DOHH2 (cell line): ENCODE results near the gene AGO3.
"Not testable (repeated sequence)": the region's sequence is repeated elsewhere in the genome, so short reads cannot be mapped to it uniquely, and the experiment has no call there.

Experiments
- H3F3A ChIP-seq: fragments of 200-600 bp; sonication (generic), shearing (Covaris generic); 2 replicates; pipeline ENCODE4 v1.6.0; 2016; ENCODE audit warnings: antibody characterized with exemption, mild to moderate bottlenecking; ENCODE audit not compliant: control insufficient read depth, insufficient read depth
- H3K27ac ChIP-seq: fragments of 200-600 bp; sonication (generic); 2 replicates; pipeline ENCODE4 v1.5.1; 2014; ENCODE audit warnings: low read depth, mild to moderate bottlenecking, low read length, moderate library complexity
- H3K27me3 ChIP-seq: fragments of 200-600 bp; sonication (generic); 2 replicates; pipeline ENCODE4 v1.6.1; 2014; ENCODE audit warnings: mild to moderate bottlenecking, low read length, mixed read lengths; ENCODE audit not compliant: control insufficient read depth
- H3K36me3 ChIP-seq: fragments of 200-600 bp; sonication (generic); 2 replicates; pipeline ENCODE4 v1.6.1; 2014; ENCODE audit warnings: mild to moderate bottlenecking, low read length, moderate library complexity, mixed read lengths; ENCODE audit not compliant: control insufficient read depth
- H3K4me1 ChIP-seq: fragments of 200-600 bp; sonication (generic); 2 replicates; pipeline ENCODE4 v1.6.1; 2014; ENCODE audit warnings: mild to moderate bottlenecking, low read length, mixed read lengths; ENCODE audit not compliant: control insufficient read depth
- H3K4me2 ChIP-seq: fragments of 200-600 bp; sonication (generic); 2 replicates; pipeline ENCODE4 v1.6.0; 2014; ENCODE audit warnings: mild to moderate bottlenecking, low read length, moderate library complexity
- H3K4me3 ChIP-seq: fragments of 200-600 bp; sonication (generic); 2 replicates; pipeline ENCODE4 v1.5.1; 2014; ENCODE audit warnings: mild to moderate bottlenecking, low read length, mixed read lengths
- H3K79me2 ChIP-seq: fragments of 200-600 bp; sonication (generic); 2 replicates; pipeline ENCODE4 v1.6.1; 2014; ENCODE audit warnings: mild to moderate bottlenecking, low read length, mixed read lengths; ENCODE audit not compliant: control insufficient read depth
- H3K9me2 ChIP-seq: fragments of 200-600 bp; sonication (generic); replicated peaks from 2 replicates; pipeline ENCODE4 v1.6.1; 2014; ENCODE audit warnings: mild to moderate bottlenecking, low read length, mixed read lengths; ENCODE audit not compliant: control insufficient read depth
- H3K9me3 ChIP-seq: fragments of 200-600 bp; sonication (generic); 2 replicates; pipeline ENCODE4 v1.6.1; 2014; ENCODE audit warnings: antibody characterized with exemption, low read length, mixed read lengths; ENCODE audit not compliant: control insufficient read depth, insufficient read depth
- H4K20me1 ChIP-seq: fragments of 200-600 bp; sonication (generic); 2 replicates; pipeline ENCODE4 v1.6.0; 2014; ENCODE audit warnings: low read depth, mild to moderate bottlenecking, antibody characterized with exemption, low read length, moderate library complexity; ENCODE audit not compliant: control insufficient read depth, insufficient read depth
- CTCF ChIP-seq: fragments of 200-600 bp; sonication (generic); IDR thresholded peaks from one replicate; pipeline ENCODE4 v1.5.1; 2014; ENCODE audit warnings: antibody characterized with exemption, mild to moderate bottlenecking, low read depth, low read length; ENCODE audit not compliant: poor library complexity, severe bottlenecking
- EZH2phosphoT487 ChIP-seq: fragments of 200-600 bp; sonication (generic); IDR thresholded peaks from 2 replicates; pipeline ENCODE4 v1.6.1; 2017; ENCODE audit warnings: borderline replicate concordance, mild to moderate bottlenecking, antibody characterized with exemption, low read length, moderate library complexity, mixed read lengths

The AGO3 gene

DNA sequence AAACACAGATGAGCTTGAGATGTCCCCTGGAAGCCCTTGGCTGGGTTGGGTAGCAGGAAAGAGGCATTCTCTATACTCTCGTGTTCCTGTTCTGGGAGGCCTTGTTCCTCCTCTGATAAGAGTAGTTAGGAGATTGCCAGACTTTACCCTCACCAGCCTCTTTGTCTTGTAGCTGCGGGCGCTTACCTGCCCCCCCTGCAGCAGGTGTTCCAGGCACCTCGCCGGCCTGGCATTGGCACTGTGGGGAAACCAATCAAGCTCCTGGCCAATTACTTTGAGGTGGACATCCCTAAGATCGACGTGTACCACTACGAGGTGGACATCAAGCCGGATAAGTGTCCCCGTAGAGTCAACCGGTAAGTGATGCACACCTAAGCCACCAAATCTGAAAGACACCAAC lies 42.6 kb upstream of the AGO3 start:
- Histone ChIP-seq H3K4me3 (no peak overlapping the region), H3K27me3 (no peaks in the 10 kb centered on the region), H3K36me3 (peaks cover 32% of the 10 kb centered on the region), H3K27ac (no peak overlapping the region), H3K79me2 (peaks cover 52% of the 10 kb centered on the region), H3K4me2 (no peak overlapping the region), H3K9me3 (no peaks in the 10 kb centered on the region), H3K4me1 (peaks cover 59% of the 10 kb centered on the region), H3F3A (peaks cover 13% of the 10 kb centered on the region), H3K9me2 (no peaks in the 10 kb centered on the region), H4K20me1 (peaks cover 8% of the 10 kb centered on the region; the same call in 1 of the 2 replicates)
- no peak for TF ChIP-seq CTCF
- no peak for TF ChIP-seq EZH2phosphoT487

DNA sequence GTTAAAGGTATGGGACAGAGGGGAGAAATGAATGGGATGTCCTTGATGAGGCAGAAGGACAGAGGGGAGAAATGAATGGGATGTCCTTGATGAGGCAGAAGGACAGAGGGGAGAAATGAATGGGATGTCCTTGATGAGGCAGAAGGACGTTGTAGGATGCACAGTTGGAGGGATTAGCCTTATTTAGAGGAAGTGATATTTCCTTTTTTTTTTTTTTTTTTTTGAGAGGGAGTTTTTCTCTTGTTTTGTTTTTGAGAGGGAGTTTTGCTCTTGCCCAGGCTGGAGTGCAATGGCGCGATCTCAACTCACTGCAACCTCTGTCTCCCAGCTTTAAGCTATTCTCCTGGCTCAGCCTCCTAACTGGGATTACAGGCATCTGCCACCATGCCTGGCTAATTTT lies 41.9 kb upstream of the AGO3 start:
- H3K9me2 ChIP-seq, H3K27me3 ChIP-seq, H4K20me1 ChIP-seq, H3K27ac ChIP-seq, H3K4me2 ChIP-seq, H3K4me3 ChIP-seq, H3K9me3 ChIP-seq: not testable (repeated sequence)
- Histone ChIP-seq H3K79me2 (peaks cover 45% of the 10 kb centered on the region), H3K36me3 (peaks cover 37% of the 10 kb centered on the region), H3F3A (peaks cover 13% of the 10 kb centered on the region), H3K4me1 (peaks cover 65% of the 10 kb centered on the region)

GRCh38 chr1:35893051-35893879 lies 37.6 kb upstream of the AGO3 start:
- no peaks in the 10 kb centered on the region for H3K9me2 ChIP-seq
- no peak for TF ChIP-seq CTCF
- TF ChIP-seq EZH2phosphoT487: no peak
- peak overlapping the region; percentile 31; the same call in 1 of the 2 replicates for H3K4me2 ChIP-seq
- no peaks in the 10 kb centered on the region for H3F3A ChIP-seq
- H3K36me3 ChIP-seq: peaks cover 64% of the 10 kb centered on the region
- H4K20me1 ChIP-seq: peaks cover 3% of the 10 kb centered on the region; the same call in 1 of the 2 replicates
- peaks cover 37% of the 10 kb centered on the region for H3K4me1 ChIP-seq
- peak overlapping the region; percentile 18; the same call in 1 of the 2 replicates for H3K27ac ChIP-seq
- no peaks in the 10 kb centered on the region for H3K27me3 ChIP-seq
- H3K79me2 ChIP-seq: peaks cover 4% of the 10 kb centered on the region
- no peaks in the 10 kb centered on the region for H3K9me3 ChIP-seq
- no peak overlapping the region for H3K4me3 ChIP-seq

DNA sequence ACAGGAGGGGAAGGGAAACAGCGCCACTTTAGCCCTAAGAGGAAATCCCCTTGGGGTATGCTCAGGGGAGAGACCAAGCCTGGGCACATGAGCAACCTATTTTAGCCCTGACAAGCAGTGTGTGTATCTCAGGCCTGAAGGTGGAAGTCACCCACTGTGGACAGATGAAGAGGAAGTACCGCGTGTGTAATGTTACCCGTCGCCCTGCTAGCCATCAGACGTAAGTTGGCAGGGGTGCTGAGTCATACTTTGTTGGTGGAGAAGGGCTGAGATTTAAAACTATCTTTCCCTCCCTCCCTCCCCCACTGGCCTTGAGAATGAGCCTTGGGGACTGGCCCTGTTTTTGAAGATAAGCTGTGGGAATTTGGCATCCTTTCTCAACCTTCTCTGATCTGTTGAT lies 36.7 kb upstream of the AGO3 start:
- Histone ChIP-seq H3K36me3 (peaks cover 64% of the 10 kb centered on the region), H3K4me3 (no peak overlapping the region), H3F3A (no peaks in the 10 kb centered on the region), H3K27me3 (no peaks in the 10 kb centered on the region), H3K4me1 (peaks cover 27% of the 10 kb centered on the region), H3K9me3 (no peaks in the 10 kb centered on the region), H4K20me1 (peaks cover 3% of the 10 kb centered on the region; the same call in 1 of the 2 replicates), H3K79me2 (no peaks in the 10 kb centered on the region), H3K27ac (peak overlapping the region; percentile 18; the same call in 1 of the 2 replicates), H3K4me2 (peak overlapping the region; percentile 31; the same call in 1 of the 2 replicates), H3K9me2 (no peaks in the 10 kb centered on the region)
- TF ChIP-seq EZH2phosphoT487 (no peak), CTCF (no peak)
